GM18951 (cell line): Measurements from ENCODE around the gene CHP1.
"Not testable (repeated sequence)": the region's sequence is repeated elsewhere in the genome, so short reads cannot be mapped to it uniquely, and the experiment has no call there.

Experiments used
- POLR2A ChIP-seq: IDR thresholded peaks from 4 replicates; pipeline ENCODE4 v1.6.1; 2011; ENCODE audit warnings: mild to moderate bottlenecking; ENCODE audit not compliant: insufficient read length, insufficient read depth; ENCODE audit errors: extremely low read depth
- in situ Hi-C: fragments of 300-500 bp; cut with MboI; formaldehyde crosslinking; loops from one replicate; pipeline ENCODE4 v1.12.0; 2022; ENCODE audit warnings: low sequenced_read_pairs, mixed read lengths, inconsistent platforms; ENCODE audit not compliant: unreplicated experiment

CHP1 gene

DNA sequence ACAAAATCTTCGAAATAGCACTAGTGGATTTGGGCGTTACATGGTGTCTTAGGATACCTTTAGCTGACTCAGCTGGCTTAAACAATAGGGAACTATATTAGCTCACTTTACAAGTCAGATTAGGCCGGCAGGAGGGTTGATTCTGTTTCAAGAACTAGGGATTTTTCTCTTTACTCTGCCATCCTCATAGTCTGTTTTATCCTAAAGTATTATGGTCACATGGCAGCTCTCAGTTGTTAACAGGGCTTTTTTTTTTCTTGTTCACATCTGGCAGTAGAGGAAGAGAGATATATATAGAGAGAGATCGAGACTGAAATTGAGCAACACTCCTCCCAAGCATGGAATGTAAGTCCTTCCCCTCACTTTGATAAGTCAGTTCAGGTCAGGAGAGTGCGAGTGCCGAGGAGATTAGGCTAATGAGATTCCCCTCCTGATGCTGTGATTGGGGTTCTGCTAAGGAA is 32.9 kb downstream of the CHP1 start:
- in situ Hi-C loops = no loop called here
- TF ChIP-seq POLR2A = no peak

DNA sequence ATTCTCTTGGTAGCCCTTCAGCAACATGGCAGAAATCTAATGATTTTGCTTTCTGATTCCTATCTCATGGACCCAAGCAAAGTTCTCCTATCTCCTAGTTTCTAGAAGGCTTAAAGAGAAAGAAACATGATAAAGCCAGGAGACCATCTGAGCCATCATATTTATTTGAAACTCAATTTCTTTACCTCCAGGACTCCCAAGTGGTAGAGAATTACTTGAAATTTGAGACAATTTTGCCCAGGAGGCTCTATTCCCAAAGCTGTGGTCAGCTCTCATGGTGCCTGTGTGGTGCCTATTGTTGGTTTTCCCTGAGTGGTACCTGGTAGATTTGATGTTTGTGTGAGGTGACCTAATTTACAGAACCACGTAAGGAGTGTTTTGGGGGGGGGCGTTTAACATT is 38.8 kb downstream of the CHP1 start:
- in situ Hi-C loops = no loop called here

GRCh38 chr15:41276831-41277230 is 45.8 kb downstream of the CHP1 start:
- in situ Hi-C loops = no loop called here
- TF ChIP-seq POLR2A = no peak

More for the DNA sequence above, 38.8 kb downstream of the CHP1 start:
- TF ChIP-seq POLR2A = no peak

DNA sequence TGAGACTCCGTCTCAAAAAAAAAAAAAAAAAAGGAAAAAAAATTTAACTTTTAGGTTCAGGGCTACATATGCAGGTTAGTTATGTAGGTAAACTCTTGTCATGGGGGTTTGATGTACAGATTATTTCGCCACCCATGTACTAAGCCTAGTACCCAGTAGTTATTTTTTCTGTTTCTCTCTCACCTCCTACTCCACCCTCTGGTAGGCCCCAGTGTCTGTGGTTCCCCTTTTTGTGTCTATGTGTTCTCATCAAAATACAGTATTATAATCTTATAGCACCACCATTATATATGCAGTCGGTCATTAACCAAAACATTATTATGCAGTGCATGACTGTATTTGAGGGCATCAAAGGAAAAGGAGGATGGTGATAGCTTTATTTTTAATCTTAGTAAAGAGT is 47.3 kb downstream of the CHP1 start:
- in situ Hi-C loops = no loop called here
- TF ChIP-seq POLR2A = no peak

- in situ Hi-C loops = no loop called here
- TF ChIP-seq POLR2A = no peak
These were observed 48.6 kb downstream of the CHP1 start for GRCh38 chr15:41279535-41280283.

- in situ Hi-C loops = no loop called here
- TF ChIP-seq POLR2A = no peak
These were observed 50.2 kb downstream of the CHP1 start for GRCh38 chr15:41281236-41281635.

- in situ Hi-C loops = not testable (repeated sequence)
These were observed 51.4 kb downstream of the CHP1 start for GRCh38 chr15:41282436-41282835.

DNA sequence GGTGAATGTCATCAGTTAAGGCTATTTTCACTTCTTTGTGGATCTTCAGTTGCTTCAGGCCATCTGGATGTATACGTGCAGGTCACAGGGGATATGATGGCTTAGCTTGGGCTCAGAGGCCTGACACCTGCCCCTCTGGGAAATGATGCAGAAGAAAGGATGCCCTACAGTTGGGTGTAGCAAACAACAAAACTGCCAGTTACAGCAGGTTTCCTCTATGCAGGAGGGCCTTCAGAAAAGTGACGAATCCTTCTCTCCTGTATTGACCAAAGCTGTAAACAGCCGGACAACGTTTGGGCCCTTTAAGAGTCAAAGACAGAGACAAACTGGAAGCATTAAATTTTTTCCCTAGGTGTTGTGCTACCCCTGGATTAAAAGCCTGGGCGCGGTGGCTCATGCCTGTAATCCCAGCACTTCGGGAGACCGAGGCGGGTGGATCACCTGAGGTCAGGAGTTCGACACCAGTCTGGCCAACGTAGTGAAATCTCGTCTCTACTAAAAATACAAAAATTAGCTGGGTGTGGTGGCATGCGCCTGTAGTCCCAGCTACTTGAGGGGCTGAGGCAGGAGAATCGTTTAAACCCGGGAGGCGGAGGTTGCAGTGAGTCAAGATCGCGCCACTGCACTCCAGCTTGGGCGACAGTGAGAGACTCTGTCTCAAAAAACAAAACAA is 52.0 kb downstream of the CHP1 start:
- in situ Hi-C loops = not testable (repeated sequence)

- peak; percentile 94 for TF ChIP-seq POLR2A
- in situ Hi-C loops = no loop called here
These were observed 52.8 kb downstream of the CHP1 start for GRCh38 chr15:41283653-41284426.

GRCh38 chr15:41284427-41285177 is 53.5 kb downstream of the CHP1 start:
- TF ChIP-seq POLR2A = no peak
- in situ Hi-C loops = no loop called here

DNA sequence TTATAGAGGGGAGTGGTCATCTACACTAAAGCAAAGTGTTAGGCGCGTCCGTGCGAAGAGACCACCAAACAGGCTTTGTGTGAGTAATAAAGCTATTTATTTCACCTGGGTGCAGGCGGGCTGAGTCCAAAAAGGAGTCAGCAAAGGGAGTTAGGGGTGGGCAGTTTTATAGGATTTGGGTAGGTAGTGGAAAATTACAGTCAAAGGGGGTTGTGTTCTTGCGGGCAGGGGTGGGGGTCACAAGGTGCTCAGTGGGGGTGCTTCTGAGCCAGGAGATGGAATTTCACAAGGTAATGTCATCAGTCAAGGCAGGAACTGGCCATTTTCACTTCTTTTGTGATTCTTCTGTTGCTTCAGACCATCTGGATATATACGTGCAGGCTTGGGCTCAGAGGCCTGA is 54.2 kb downstream of the CHP1 start:
- in situ Hi-C loops = no loop called here
- no peak for TF ChIP-seq POLR2A

DNA sequence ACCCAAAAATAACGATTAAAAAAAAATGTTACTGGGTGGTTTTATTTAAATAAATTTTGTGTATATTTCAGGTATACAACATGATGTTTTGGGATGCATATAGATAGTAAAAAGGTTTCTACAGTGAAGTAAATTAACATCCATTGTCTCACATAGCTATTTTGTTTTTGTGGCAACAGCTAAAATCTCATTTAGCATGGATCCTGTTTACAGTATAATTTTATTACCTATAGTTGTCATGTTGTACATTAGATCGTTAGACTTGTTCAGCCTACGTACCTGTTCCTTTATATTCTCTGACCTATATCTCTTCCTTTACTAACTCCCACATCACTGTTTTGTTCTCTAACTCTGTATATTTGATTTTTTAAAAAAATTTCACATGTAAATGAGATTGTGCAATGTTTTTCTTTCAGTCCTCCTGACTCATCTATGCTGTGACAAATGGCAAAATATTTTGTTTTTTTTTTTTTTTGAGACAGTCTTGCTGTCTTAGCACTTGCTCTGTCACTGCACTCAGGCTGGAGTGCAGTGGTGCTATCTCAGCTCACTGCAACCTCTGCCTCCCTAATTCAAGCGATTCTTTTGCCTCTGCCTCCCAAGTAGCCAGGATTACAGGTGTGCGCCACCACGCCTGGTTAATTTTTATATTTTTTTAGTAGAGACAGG is 55.7 kb downstream of the CHP1 start:
- no peak for TF ChIP-seq POLR2A

DNA sequence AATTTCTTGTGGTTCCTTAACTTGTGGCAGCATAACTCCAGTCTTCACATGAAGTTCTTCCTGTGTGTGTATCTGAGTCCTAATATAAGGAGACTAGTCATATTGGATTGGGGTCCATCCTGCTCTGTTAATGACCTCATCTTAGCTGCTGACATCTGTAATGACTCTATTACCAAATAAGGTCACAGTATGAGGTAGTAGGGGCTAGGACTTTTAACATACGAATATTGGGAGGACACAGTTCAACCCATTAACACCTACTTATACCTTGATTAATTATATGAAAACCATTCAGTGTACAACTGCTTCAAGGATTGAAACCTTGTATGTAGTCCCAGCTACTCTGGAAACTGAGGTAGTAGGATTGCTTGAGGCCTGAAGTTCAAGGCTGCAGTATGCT is 57.4 kb downstream of the CHP1 start:
- no peak for TF ChIP-seq POLR2A
- in situ Hi-C loops = no loop called here

More for the DNA sequence above, 55.7 kb downstream of the CHP1 start:
- in situ Hi-C loops = no loop called here
